Mesendoderm (in vitro differentiated cells): ENCODE data around the gene PDGFA.

Experiments
- DNase-seq: peaks from one replicate; pipeline ENCODE4 v3.0.0; 2013
- H2AK5ac ChIP-seq: 2 replicates; pipeline ENCODE4 v1.6.1; 2013; ENCODE audit warnings: low read length, inconsistent platforms
- H2BK120ac ChIP-seq: 2 replicates; pipeline ENCODE4 v1.6.1; 2013; ENCODE audit warnings: low read depth, mild to moderate bottlenecking, low read length, moderate library complexity, mixed read lengths
- H2BK15ac ChIP-seq: replicated peaks from 2 replicates; pipeline ENCODE4 v1.6.1; 2013; ENCODE audit warnings: low read depth, mild to moderate bottlenecking, moderate library complexity
- H2BK5ac ChIP-seq: 2 replicates; pipeline ENCODE4 v1.6.1; 2013; ENCODE audit warnings: low read length, inconsistent platforms
- H3K18ac ChIP-seq: 2 replicates; pipeline ENCODE4 v1.6.1; 2013; ENCODE audit warnings: mild to moderate bottlenecking, low read length, mixed read lengths
- H3K23ac ChIP-seq: one replicate; pipeline ENCODE4 v1.6.1; 2013; ENCODE audit warnings: low read length
- H3K27ac ChIP-seq: 2 replicates; pipeline ENCODE4 v1.5.1; 2013; ENCODE audit warnings: low read depth, mild to moderate bottlenecking, inconsistent platforms, low read length, moderate library complexity
- H3K27me3 ChIP-seq: 2 replicates; pipeline ENCODE4 v1.6.1; 2013; ENCODE audit warnings: low read length, control low read depth, mild to moderate bottlenecking, inconsistent platforms; ENCODE audit not compliant: insufficient read depth, poor library complexity
- H3K36me3 ChIP-seq: 2 replicates; pipeline ENCODE4 v1.6.1; 2013; ENCODE audit warnings: low read length, inconsistent platforms; ENCODE audit not compliant: control insufficient read depth, insufficient read depth
- H3K4ac ChIP-seq: one replicate; pipeline ENCODE4 v1.6.1; 2013; ENCODE audit warnings: low read depth, mild to moderate bottlenecking, low read length, moderate library complexity
- H3K4me1 ChIP-seq: 2 replicates; pipeline ENCODE4 v1.6.1; 2013; ENCODE audit warnings: low read depth, low read length, inconsistent platforms; ENCODE audit not compliant: control insufficient read depth
- H3K4me2 ChIP-seq: 2 replicates; pipeline ENCODE4 v1.6.1; 2013; ENCODE audit warnings: low read length
- H3K4me3 ChIP-seq: 2 replicates; pipeline ENCODE4 v1.5.1; 2013; ENCODE audit warnings: mild to moderate bottlenecking, low read length
- H3K56ac ChIP-seq: one replicate; pipeline ENCODE4 v1.6.1; 2013; ENCODE audit warnings: low read length
- H3K79me1 ChIP-seq: 2 replicates; pipeline ENCODE4 v1.6.1; 2013; ENCODE audit warnings: low read length, inconsistent platforms
- H3K79me2 ChIP-seq: 2 replicates; pipeline ENCODE4 v1.6.1; 2013; ENCODE audit warnings: mild to moderate bottlenecking, low read length; ENCODE audit not compliant: control insufficient read depth, insufficient read depth
- H3K9ac ChIP-seq: 2 replicates; pipeline ENCODE4 v1.6.1; 2013; ENCODE audit warnings: low read length, inconsistent platforms
- H4K5ac ChIP-seq: one replicate; pipeline ENCODE4 v1.6.1; 2013; ENCODE audit warnings: low read length
- H4K8ac ChIP-seq: one replicate; pipeline ENCODE4 v1.6.1; 2013; ENCODE audit warnings: low read depth, mild to moderate bottlenecking, control low read depth, low read length, moderate library complexity
- WGBS: extraction: QIAGEN DNeasy Blood & Tissue Kit; methylation state at CpG from one replicate; pipeline ENCODE4 v1.1.7; 2013; ENCODE audit warnings: low lambda C conversion rate, missing lambda C conversion rate; ENCODE audit not compliant: insufficient coverage; ENCODE audit errors: extremely low coverage; 5-methylcytosine and 5-hydroxymethylcytosine counted together

The PDGFA gene

DNA sequence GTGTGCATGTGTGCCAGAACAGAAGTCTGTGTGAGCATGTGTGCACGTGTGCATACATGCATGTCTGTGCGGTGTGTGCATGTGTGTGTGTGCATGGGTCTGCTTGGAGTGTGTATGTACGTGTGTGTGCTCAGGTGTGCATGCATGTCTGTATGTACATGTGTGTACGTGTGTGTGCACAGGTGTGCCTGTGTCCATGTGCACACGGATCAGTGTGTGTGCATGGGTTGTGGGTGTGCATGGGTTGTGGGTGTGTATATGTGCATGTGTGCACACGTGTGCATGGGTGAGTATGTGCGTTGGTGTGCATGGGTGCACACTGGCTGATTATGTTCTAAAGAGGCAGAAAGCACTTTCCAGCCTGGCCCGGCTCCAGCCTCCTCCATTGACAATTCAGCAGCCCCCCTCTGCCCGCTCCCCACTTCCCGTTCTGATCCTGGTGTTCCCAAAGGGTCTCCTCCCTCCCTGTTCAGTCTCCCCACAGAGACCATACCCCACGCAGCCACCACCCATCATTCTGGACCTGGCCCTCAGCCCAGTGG lies 44.1 kb upstream of the PDGFA start:
- WGBS: no CpG with 5 or more reads among the region's 11 CpGs
- H4K5ac ChIP-seq: no peak overlapping the region
- no peak overlapping the region for H2AK5ac ChIP-seq
- H3K18ac ChIP-seq: no peak overlapping the region
- H3K23ac ChIP-seq: no peak overlapping the region
- H4K8ac ChIP-seq: no peak overlapping the region
- no peaks in the 10 kb centered on the region for H3K79me1 ChIP-seq
- no peak overlapping the region for H3K27ac ChIP-seq
- H2BK15ac ChIP-seq: no peak overlapping the region
- H3K4ac ChIP-seq: no peak overlapping the region
- H3K56ac ChIP-seq: no peak overlapping the region
- H2BK5ac ChIP-seq: no peak overlapping the region
- H3K4me2 ChIP-seq: no peak overlapping the region
- no peaks in the 10 kb centered on the region for H3K79me2 ChIP-seq
- H3K4me1 ChIP-seq: no peaks in the 10 kb centered on the region
- no peak overlapping the region for H2BK120ac ChIP-seq
- H3K27me3 ChIP-seq: no peaks in the 10 kb centered on the region
- no peak overlapping the region for H3K9ac ChIP-seq
- H3K4me3 ChIP-seq: no peak overlapping the region
- no peaks in the 10 kb centered on the region for H3K36me3 ChIP-seq
- DNase-seq: no peak

GRCh38 chr7:562789-563628 lies 43.4 kb upstream of the PDGFA start:
- no peak overlapping the region for H3K56ac ChIP-seq
- no peak overlapping the region for H2BK15ac ChIP-seq
- H3K36me3 ChIP-seq: no peaks in the 10 kb centered on the region
- no peak overlapping the region for H2BK120ac ChIP-seq
- no peak overlapping the region for H3K23ac ChIP-seq
- H3K9ac ChIP-seq: no peak overlapping the region
- H3K4me3 ChIP-seq: no peak overlapping the region
- H3K18ac ChIP-seq: no peak overlapping the region
- no peak for DNase-seq
- no CpG with 5 or more reads among the region's 17 CpGs for whole genome bisulfite sequencing
- H3K27ac ChIP-seq: no peak overlapping the region
- H4K5ac ChIP-seq: no peak overlapping the region
- no peaks in the 10 kb centered on the region for H3K27me3 ChIP-seq
- H3K4ac ChIP-seq: no peak overlapping the region
- no peak overlapping the region for H3K4me2 ChIP-seq
- no peaks in the 10 kb centered on the region for H3K4me1 ChIP-seq
- H3K79me1 ChIP-seq: no peaks in the 10 kb centered on the region
- no peak overlapping the region for H4K8ac ChIP-seq
- H2AK5ac ChIP-seq: no peak overlapping the region
- H3K79me2 ChIP-seq: no peaks in the 10 kb centered on the region
- no peak overlapping the region for H2BK5ac ChIP-seq

GRCh38 chr7:562374-562675 lies 42.7 kb upstream of the PDGFA start:
- H3K18ac ChIP-seq: no peak overlapping the region
- no peaks in the 10 kb centered on the region for H3K79me2 ChIP-seq
- H3K36me3 ChIP-seq: no peaks in the 10 kb centered on the region

GRCh38 chr7:561631-562373 lies 42.2 kb upstream of the PDGFA start:
- no peaks in the 10 kb centered on the region for H3K79me1 ChIP-seq
- H2AK5ac ChIP-seq: no peak overlapping the region
- H3K23ac ChIP-seq: no peak overlapping the region
- H2BK5ac ChIP-seq: no peak overlapping the region
- no peak overlapping the region for H3K4me2 ChIP-seq
- H3K4me3 ChIP-seq: no peak overlapping the region
- no peak overlapping the region for H2BK15ac ChIP-seq
- H2BK120ac ChIP-seq: no peak overlapping the region
- no peaks in the 10 kb centered on the region for H3K27me3 ChIP-seq
- DNase-seq: no peak
- H3K4ac ChIP-seq: no peak overlapping the region
- H4K5ac ChIP-seq: no peak overlapping the region
- WGBS: no CpG with 5 or more reads among the region's 44 CpGs
- H3K9ac ChIP-seq: no peak overlapping the region
- no peak overlapping the region for H3K18ac ChIP-seq
- H3K36me3 ChIP-seq: no peaks in the 10 kb centered on the region
- no peak overlapping the region for H3K56ac ChIP-seq
- H3K27ac ChIP-seq: no peak overlapping the region
- no peaks in the 10 kb centered on the region for H3K79me2 ChIP-seq
- no peak overlapping the region for H4K8ac ChIP-seq
- no peaks in the 10 kb centered on the region for H3K4me1 ChIP-seq

More at GRCh38 chr7:562374-562675, 42.7 kb upstream of the PDGFA start:
- Histone ChIP-seq H3K4ac (no peak overlapping the region), H3K4me3 (no peak overlapping the region), H3K79me1 (no peaks in the 10 kb centered on the region), H2BK5ac (no peak overlapping the region), H3K23ac (no peak overlapping the region), H2AK5ac (no peak overlapping the region), H3K4me1 (no peaks in the 10 kb centered on the region), H2BK15ac (no peak overlapping the region), H3K4me2 (no peak overlapping the region), H3K9ac (no peak overlapping the region), H3K27me3 (no peaks in the 10 kb centered on the region), H4K8ac (no peak overlapping the region), H2BK120ac (no peak overlapping the region), H4K5ac (no peak overlapping the region), H3K27ac (no peak overlapping the region), H3K56ac (no peak overlapping the region)
- WGBS: no CpG with 5 or more reads among the region's 7 CpGs
- no peak for DNase-seq

- H3K56ac ChIP-seq: no peak overlapping the region
- no peak overlapping the region for H3K4me3 ChIP-seq
- H3K4me1 ChIP-seq: no peaks in the 10 kb centered on the region
- no peak overlapping the region for H4K5ac ChIP-seq
- H3K36me3 ChIP-seq: no peaks in the 10 kb centered on the region
- H3K4me2 ChIP-seq: no peak overlapping the region
- H3K27me3 ChIP-seq: no peaks in the 10 kb centered on the region
- H4K8ac ChIP-seq: no peak overlapping the region
- H3K79me1 ChIP-seq: no peaks in the 10 kb centered on the region
- H2BK120ac ChIP-seq: no peak overlapping the region
- H2BK15ac ChIP-seq: no peak overlapping the region
- no peak overlapping the region for H2AK5ac ChIP-seq
- DNase-seq: no peak
- no peak overlapping the region for H3K9ac ChIP-seq
- no peak overlapping the region for H3K23ac ChIP-seq
- no peak overlapping the region for H3K27ac ChIP-seq
- no peak overlapping the region for H3K18ac ChIP-seq
- no peak overlapping the region for H3K4ac ChIP-seq
- no CpG with 5 or more reads among the region's 21 CpGs for WGBS
- no peaks in the 10 kb centered on the region for H3K79me2 ChIP-seq
- H2BK5ac ChIP-seq: no peak overlapping the region
These were observed 41.5 kb upstream of the PDGFA start for GRCh38 chr7:560966-561630.
